Trophoblast cell (in vitro differentiated cells and primary cell): Measurements from ENCODE around the gene CERS6.

Source experiments
- DNase-seq, 2 donors: peaks; one replicate each; pipeline ENCODE4 v3.0.0-alpha.2; 2016
- H2AFZ ChIP-seq: 2 replicates; pipeline ENCODE4 v1.6.1; 2013; ENCODE audit warnings: low read length, moderate library complexity, mild to moderate bottlenecking; ENCODE audit not compliant: insufficient read depth, poor library complexity
- H2AK5ac ChIP-seq: 2 replicates; pipeline ENCODE4 v1.6.1; 2013; ENCODE audit warnings: mild to moderate bottlenecking, low read length
- H2BK120ac ChIP-seq: 2 replicates; pipeline ENCODE4 v1.6.1; 2013; ENCODE audit warnings: low read length, mild to moderate bottlenecking, moderate library complexity; ENCODE audit not compliant: insufficient read depth, poor library complexity
- H2BK12ac ChIP-seq: 2 replicates; pipeline ENCODE4 v1.6.1; 2013; ENCODE audit warnings: mild to moderate bottlenecking, low read length, moderate library complexity
- H2BK5ac ChIP-seq: 2 replicates; pipeline ENCODE4 v1.6.1; 2013; ENCODE audit warnings: low read length, low read depth, moderate library complexity, mild to moderate bottlenecking; ENCODE audit not compliant: poor library complexity
- H3K14ac ChIP-seq: 2 replicates; pipeline ENCODE4 v1.6.1; 2013; ENCODE audit warnings: mild to moderate bottlenecking, low read length
- H3K18ac ChIP-seq: 2 replicates; pipeline ENCODE4 v1.6.1; 2013; ENCODE audit warnings: mild to moderate bottlenecking, low read length
- H3K23ac ChIP-seq: 2 replicates; pipeline ENCODE4 v1.6.1; 2013; ENCODE audit warnings: low read length
- H3K27ac ChIP-seq: 2 replicates; pipeline ENCODE4 v1.5.1; 2013; ENCODE audit warnings: low read depth, mild to moderate bottlenecking, inconsistent platforms, low read length, moderate library complexity
- H3K27me3 ChIP-seq: 2 replicates; pipeline ENCODE4 v1.6.1; 2013; ENCODE audit warnings: inconsistent platforms, mild to moderate bottlenecking, low read length, moderate library complexity; ENCODE audit not compliant: insufficient read depth
- H3K36me3 ChIP-seq, 2 experiments: 1 replicate in 1 of 2; 2 replicates in 1 of 2; pipeline ENCODE4 v1.6.1; 2013; ENCODE audit warnings: low read length in 2 of 2, mild to moderate bottlenecking in 2 of 2, moderate library complexity in 1 of 2; ENCODE audit not compliant: insufficient read depth in 2 of 2, control insufficient read depth in 1 of 2
- H3K4ac ChIP-seq: 2 replicates; pipeline ENCODE4 v1.6.1; 2013; ENCODE audit warnings: low read depth, mild to moderate bottlenecking, low read length, moderate library complexity
- H3K4me1 ChIP-seq, 2 experiments: 1 replicate in 1 of 2; 2 replicates in 1 of 2; pipeline ENCODE4 v1.6.1; 2013; ENCODE audit warnings: low read length in 2 of 2, mild to moderate bottlenecking in 2 of 2, moderate library complexity in 1 of 2; ENCODE audit not compliant: insufficient read depth in 2 of 2, control insufficient read depth in 1 of 2
- H3K4me2 ChIP-seq: 2 replicates; pipeline ENCODE4 v1.6.1; 2013; ENCODE audit warnings: inconsistent platforms, mild to moderate bottlenecking, low read length, moderate library complexity
- H3K4me3 ChIP-seq: 2 replicates; pipeline ENCODE4 v1.5.1; 2013; ENCODE audit warnings: mild to moderate bottlenecking, low read depth, low read length, inconsistent platforms
- H3K79me1 ChIP-seq: one replicate; pipeline ENCODE4 v1.6.1; 2013; ENCODE audit warnings: low read length
- H3K79me2 ChIP-seq: 2 replicates; pipeline ENCODE4 v1.6.1; 2013; ENCODE audit warnings: low read length, mild to moderate bottlenecking; ENCODE audit not compliant: control insufficient read depth, insufficient read depth, poor library complexity
- H3K9ac ChIP-seq: 2 replicates; pipeline ENCODE4 v1.6.1; 2013; ENCODE audit warnings: mild to moderate bottlenecking, low read length
- H3K9me3 ChIP-seq: 2 replicates; pipeline ENCODE4 v1.6.1; 2013; ENCODE audit warnings: low read depth, mild to moderate bottlenecking, control low read depth, inconsistent platforms, low read length; ENCODE audit not compliant: insufficient read depth
- H4K12ac ChIP-seq: 2 replicates; pipeline ENCODE4 v1.6.1; 2013; ENCODE audit warnings: low read depth, mild to moderate bottlenecking, low read length, moderate library complexity
- H4K8ac ChIP-seq: 2 replicates; pipeline ENCODE4 v1.6.1; 2013; ENCODE audit warnings: low read depth, mild to moderate bottlenecking, low read length, moderate library complexity
- H4K91ac ChIP-seq: one replicate; pipeline ENCODE4 v1.6.1; 2013; ENCODE audit warnings: low read depth, mild to moderate bottlenecking, low read length, moderate library complexity
- WGBS: extraction: QIAGEN DNeasy Blood & Tissue Kit; methylation state at CpG from one replicate; pipeline ENCODE4 v1.1.7; 2013; ENCODE audit warnings: missing lambda C conversion rate; ENCODE audit not compliant: insufficient read length, insufficient coverage; ENCODE audit errors: extremely low coverage; 5-methylcytosine and 5-hydroxymethylcytosine counted together

Gene CERS6

DNA sequence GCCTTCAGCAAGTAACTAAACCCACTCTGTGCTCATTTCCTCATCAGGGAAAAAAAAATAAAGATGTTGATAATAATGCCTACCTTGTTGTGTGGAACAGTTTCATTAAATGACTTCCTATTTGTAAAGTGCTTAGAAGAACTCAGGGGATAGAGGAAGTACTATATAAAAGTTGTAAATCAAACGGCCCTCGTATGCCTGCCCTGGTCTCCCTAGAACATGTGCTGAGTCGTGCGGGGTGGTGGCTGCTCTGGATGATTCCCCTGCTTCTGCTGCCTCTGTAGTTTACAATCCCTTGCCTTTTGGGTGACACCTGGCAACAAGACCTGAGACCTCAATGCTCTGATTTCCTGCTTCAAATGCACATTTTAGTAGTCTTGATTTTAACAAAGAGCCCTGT is 170.0 kb downstream of the CERS6 start:
- WGBS, result no CpG with 5 or more reads among the region's 4 CpGs
- H3K23ac ChIP-seq, result no peak overlapping the region
- no peak overlapping the region for H4K8ac ChIP-seq
- DNase-seq, result no peak
- H3K36me3 ChIP-seq, result no peaks in the 10 kb centered on the region
- H4K91ac ChIP-seq, result no peak overlapping the region
- no peak overlapping the region for H3K4me2 ChIP-seq
- peaks cover 2% of the 10 kb centered on the region for H3K79me1 ChIP-seq
- H3K18ac ChIP-seq, result no peak overlapping the region
- no peaks in the 10 kb centered on the region for H3K79me2 ChIP-seq
- H2BK120ac ChIP-seq, result no peak overlapping the region
- no peak overlapping the region for H3K27ac ChIP-seq
- no peak overlapping the region for H4K12ac ChIP-seq
- H3K4ac ChIP-seq, result no peak overlapping the region
- no peak overlapping the region for H3K4me3 ChIP-seq
- no peak overlapping the region for H3K14ac ChIP-seq
- H3K9me3 ChIP-seq, result no peaks in the 10 kb centered on the region
- no peak overlapping the region for H2AK5ac ChIP-seq
- H3K9ac ChIP-seq, result no peak overlapping the region
- no peak overlapping the region for H2BK12ac ChIP-seq
- H2AFZ ChIP-seq, result no peak overlapping the region
- no peak overlapping the region for H2BK5ac ChIP-seq
- H3K27me3 ChIP-seq, result no peaks in the 10 kb centered on the region
- peaks cover 2 to 4% of the 10 kb centered on the region in 2 experiments for H3K4me1 ChIP-seq

DNA sequence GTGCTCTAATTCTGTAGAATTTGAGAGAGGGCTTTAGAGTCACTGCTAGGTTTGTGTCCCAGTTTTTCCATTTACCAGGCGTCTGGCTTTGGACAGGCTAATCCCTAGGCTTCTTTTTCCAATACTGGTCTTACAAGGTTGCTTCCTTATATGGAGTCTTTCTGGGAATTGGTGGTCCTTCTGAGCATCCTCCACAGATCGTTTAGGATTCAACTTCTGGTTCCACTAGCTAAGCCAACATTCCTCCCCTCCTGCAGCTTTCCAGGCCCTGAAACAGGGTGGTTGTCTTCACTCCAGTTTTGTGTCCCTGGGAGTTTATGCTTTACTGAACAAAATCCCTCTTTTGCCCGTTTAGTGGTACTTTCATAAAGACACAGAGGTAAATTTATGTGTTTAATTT is 170.6 kb downstream of the CERS6 start:
- no peak overlapping the region for H4K8ac ChIP-seq
- no peaks in the 10 kb centered on the region for H3K79me2 ChIP-seq
- H3K36me3 ChIP-seq, result no peaks in the 10 kb centered on the region
- no peak overlapping the region for H4K12ac ChIP-seq
- H3K18ac ChIP-seq, result no peak overlapping the region
- H3K9me3 ChIP-seq, result no peaks in the 10 kb centered on the region
- no peak overlapping the region for H3K27ac ChIP-seq
- no peaks in the 10 kb centered on the region for H3K27me3 ChIP-seq
- H2BK5ac ChIP-seq, result no peak overlapping the region
- no peak overlapping the region for H2AK5ac ChIP-seq
- H3K23ac ChIP-seq, result no peak overlapping the region
- H3K79me1 ChIP-seq, result peaks cover 2% of the 10 kb centered on the region
- no peak overlapping the region for H3K4me2 ChIP-seq
- H2BK120ac ChIP-seq, result no peak overlapping the region
- no peak overlapping the region for H3K14ac ChIP-seq
- H2AFZ ChIP-seq, result peak overlapping the region; percentile 28
- no peak overlapping the region for H4K91ac ChIP-seq
- no peak for DNase-seq
- peaks cover 2 to 4% of the 10 kb centered on the region in 2 experiments for H3K4me1 ChIP-seq
- no peak overlapping the region for H3K4ac ChIP-seq
- no peak overlapping the region for H3K9ac ChIP-seq
- WGBS, result no CpG with 5 or more reads among the region's 3 CpGs
- no peak overlapping the region for H3K4me3 ChIP-seq
- no peak overlapping the region for H2BK12ac ChIP-seq

DNA sequence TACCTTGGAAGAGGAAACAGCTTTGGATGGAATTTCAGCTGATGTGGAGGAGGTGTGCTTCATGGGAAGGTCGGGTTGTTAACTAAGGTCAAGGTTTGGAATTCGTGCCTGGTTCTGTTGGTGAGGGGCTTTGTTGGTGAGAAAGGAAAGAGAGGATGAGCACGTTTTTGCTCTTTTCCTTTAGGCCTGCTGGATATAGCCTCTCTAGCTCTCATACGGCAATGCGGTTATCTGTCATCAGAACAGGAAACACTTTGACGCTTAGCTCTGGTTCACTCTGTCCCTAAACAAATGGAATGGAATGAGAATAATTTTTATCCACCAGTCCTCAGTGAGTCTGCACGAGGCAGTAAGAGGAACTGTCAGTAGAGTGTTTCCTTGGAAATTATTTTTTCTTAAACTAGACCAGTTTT is 176.6 kb downstream of the CERS6 start:
- Histone ChIP-seq H3K27ac (no peak overlapping the region), H3K79me2 (peaks cover 2% of the 10 kb centered on the region), H3K27me3 (no peaks in the 10 kb centered on the region), H3K4me1 (peaks cover 9 to 11% of the 10 kb centered on the region in 2 experiments), H2BK12ac (no peak overlapping the region), H2BK5ac (no peak overlapping the region), H3K9me3 (no peaks in the 10 kb centered on the region), H3K36me3 (no peaks in the 10 kb centered on the region), H3K18ac (no peak overlapping the region), H2BK120ac (no peak overlapping the region), H2AK5ac (no peak overlapping the region), H3K4ac (no peak overlapping the region), H3K4me2 (no peak overlapping the region), H4K12ac (no peak overlapping the region), H3K79me1 (peaks cover 6% of the 10 kb centered on the region), H4K8ac (no peak overlapping the region), H3K4me3 (no peak overlapping the region), H4K91ac (no peak overlapping the region), H3K9ac (no peak overlapping the region), H3K23ac (no peak overlapping the region), H3K14ac (no peak overlapping the region), H2AFZ (no peak overlapping the region)
- no CpG with 5 or more reads among the region's 7 CpGs for WGBS
- no peak for DNase-seq

DNA sequence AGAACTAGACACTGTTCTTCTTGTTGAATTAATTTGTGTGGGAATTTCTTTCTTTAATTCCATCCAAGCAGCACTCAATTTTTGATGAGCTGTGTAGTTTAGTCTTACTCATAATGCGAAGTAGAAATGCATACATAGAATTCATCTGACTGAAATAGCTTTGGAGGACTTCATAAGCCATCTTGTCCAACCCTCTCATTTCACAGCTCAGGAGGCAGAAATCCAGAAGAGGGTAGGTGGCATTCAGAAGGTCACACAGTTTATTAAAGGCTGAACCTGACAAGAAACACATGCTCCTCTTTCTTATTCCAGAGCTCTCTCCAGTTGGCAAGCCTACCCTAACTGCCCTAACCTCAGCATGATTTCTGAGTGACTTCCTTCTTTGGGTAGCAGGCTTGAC is 177.1 kb downstream of the CERS6 start:
- Histone ChIP-seq H3K79me2 (peaks cover 2% of the 10 kb centered on the region), H2BK5ac (peak overlapping the region; percentile 76), H3K27ac (peak overlapping the region; percentile 62), H3K4me3 (no peak overlapping the region), H2BK120ac (peak overlapping the region; percentile 46), H2AFZ (no peak overlapping the region), H4K91ac (no peak overlapping the region), H3K27me3 (no peaks in the 10 kb centered on the region), H4K12ac (no peak overlapping the region), H4K8ac (no peak overlapping the region), H3K14ac (peak overlapping the region; percentile 15), H3K79me1 (peaks cover 6% of the 10 kb centered on the region), H3K4me2 (peak overlapping the region; percentile 38), H3K9me3 (no peaks in the 10 kb centered on the region), H3K4ac (no peak overlapping the region), H2BK12ac (peak overlapping the region; percentile 90), H3K36me3 (no peaks in the 10 kb centered on the region), H2AK5ac (no peak overlapping the region), H3K9ac (no peak overlapping the region), H3K4me1 (peaks cover 9 to 11% of the 10 kb centered on the region in 2 experiments), H3K18ac (no peak overlapping the region), H3K23ac (no peak overlapping the region)
- no peak for DNase-seq
- WGBS, result no CpG with 5 or more reads among the region's 1 CpG
